ENCODE measurements around the gene CBL.

Gene CBL

DNA sequence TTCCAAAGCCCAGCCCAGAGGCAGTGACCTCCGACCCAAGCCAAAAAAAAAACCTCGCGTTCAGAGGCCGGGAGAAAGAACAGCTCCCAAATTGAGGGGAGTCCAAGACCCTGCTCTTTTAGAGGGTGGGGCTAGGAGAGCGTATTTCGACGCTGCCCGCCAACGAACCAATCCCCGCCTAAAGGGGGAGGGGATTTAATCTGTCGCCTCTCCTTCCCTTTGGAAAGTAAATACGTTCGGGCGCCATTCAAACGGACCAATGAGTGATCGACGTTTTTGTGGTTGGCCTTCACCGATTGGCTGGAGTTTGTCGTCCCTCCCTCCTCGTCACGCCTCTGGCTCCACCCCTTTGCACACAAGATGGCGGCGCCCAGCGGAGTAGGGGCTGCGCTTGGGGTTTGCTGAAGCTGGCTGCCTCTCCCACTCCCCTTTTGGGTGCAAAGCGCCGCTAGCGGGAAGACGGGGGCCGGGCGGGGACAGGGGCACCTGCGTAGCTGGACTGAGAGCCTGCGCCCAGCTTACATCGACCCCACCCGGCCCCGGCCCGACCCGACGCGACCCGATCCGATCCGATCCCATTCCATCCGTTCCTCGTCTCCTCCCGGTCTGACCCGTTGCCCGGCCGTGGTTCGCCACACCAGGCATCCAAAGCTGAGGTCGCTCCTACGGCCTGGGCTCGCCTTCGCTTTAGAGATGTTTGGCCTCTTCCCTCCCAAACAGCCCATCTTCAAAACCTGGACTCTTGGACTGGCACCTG, 128.2 kb downstream of the CBL start, which contains the start of gene RNF26:
TSS of gene RNF26 (plus strand) at position 354 of the 757 bp plus-strand sequence. CDS start 596 bp downstream, outside the sequence.
- peak; percentile 98 for DNase-seq (ENCODE audit: low spot score)

DNA sequence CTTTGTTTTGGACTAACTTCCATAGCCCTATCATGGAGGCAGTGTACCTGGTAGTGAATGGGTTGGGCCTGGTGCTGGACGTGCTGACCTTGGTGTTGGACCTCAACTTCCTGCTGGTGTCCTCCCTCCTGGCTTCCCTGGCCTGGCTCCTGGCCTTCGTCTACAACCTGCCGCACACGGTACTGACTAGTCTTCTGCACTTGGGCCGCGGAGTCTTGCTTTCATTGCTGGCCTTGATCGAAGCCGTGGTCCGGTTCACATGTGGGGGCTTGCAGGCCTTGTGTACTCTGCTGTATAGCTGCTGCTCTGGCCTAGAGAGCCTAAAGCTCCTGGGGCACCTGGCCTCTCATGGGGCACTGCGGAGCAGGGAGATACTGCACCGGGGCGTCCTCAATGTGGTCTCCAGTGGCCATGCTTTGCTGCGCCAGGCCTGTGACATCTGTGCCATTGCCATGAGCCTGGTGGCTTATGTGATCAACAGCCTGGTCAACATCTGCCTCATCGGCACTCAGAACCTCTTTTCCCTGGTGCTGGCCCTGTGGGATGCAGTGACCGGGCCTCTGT, 129.0 kb downstream of the CBL start:
- no peak for DNase-seq (ENCODE audit: low spot score)

DNA sequence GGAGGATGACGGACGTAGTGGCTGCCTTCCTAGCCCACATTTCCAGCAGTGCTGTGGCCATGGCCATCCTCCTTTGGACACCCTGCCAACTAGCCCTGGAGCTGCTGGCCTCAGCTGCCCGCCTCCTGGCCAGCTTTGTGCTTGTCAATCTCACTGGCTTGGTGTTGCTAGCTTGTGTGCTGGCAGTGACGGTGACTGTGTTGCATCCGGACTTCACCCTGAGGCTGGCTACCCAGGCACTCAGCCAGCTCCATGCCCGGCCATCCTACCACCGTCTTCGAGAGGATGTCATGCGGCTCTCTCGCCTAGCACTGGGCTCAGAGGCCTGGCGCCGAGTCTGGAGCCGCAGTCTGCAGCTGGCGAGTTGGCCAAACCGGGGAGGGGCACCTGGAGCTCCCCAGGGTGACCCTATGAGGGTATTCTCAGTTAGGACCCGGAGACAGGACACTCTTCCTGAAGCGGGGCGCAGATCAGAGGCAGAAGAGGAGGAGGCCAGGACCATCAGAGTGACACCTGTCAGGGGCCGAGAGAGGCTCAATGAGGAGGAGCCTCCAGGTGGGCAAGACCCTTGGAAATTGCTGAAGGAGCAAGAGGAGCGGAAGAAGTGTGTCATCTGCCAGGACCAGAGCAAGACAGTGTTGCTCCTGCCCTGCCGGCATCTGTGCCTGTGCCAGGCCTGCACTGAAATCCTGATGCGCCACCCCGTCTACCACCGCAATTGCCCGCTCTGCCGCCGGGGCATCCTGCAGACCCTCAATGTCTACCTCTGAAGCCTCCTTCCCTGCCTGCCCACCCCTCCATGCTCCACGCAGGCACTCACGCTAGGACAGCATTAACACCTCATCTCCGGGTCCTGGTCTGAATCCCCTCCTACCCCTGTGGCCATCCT, 129.8 kb downstream of the CBL start:
- DNase-seq (ENCODE audit: low spot score): no peak

DNA sequence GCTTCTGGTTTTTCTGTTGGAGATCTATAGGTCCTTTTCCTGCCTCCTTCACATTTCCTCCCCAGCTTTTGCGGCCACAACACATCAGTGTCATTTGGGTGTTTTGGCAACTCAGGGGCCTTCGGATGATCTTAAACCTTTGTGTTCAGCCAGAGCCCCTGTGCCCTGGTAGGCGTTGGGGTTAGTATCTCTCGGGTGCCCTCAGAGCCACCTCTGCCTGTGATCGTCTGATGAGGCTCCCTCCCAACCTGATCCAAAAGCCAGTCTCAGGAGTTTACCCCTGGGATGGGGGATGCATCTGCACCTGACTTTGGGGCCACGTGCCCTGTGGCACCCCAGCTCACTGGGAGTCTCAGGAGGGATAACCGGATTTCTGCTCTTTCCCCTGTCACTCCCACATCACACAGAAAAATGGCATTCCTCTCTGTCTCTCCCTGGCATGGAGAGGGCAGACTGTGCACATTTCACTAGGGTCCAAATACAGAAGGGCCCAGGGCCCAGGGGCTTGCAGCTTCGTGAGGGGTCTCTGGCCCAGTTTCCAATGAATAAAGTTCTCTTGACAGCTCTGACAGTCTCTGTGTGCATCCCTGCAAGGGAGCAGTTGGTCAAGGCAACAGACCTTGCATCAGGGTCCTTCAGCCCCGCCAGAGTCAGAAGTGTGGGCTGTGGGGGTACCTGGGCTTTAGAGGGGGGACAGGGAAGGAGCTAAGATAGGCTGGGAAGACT, 130.8 kb downstream of the CBL start:
- DNase-seq (ENCODE audit: low spot score): no peak

DNA sequence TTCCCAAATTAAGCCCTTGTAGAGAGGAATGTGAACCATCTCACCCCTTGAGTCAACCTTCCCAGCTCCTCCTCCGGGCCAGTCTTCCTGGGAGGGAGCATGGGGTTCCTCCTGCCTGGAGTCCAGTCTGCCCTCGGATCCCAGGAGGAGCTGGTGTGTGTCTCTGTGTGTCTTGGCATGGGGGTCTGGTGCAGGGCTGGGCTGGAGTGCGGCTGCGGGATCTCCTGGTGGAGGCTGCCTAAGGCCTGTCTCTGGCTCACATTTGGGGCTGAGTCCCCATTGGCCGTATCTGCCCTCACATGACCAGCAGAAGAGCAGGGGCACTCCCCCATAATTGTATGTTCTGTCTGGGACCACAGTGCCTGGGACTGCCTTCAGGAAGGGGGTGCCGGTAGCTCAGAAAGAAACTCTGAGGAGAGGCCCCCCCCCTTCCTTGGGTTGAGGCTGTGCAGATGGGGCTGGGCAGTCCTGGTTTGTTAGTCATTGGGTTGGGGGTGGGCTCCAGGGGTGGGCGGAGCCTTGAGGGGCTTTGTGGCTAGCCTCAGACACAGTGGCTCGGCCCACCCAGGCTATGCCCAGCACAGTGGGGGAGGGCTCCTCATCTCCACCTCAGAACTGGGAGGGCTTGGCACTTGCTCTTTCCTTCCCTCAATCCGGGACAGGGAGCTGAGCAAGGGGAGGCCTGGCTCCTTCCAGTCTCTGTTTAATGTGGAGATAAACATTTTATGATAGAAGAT, 131.6 kb downstream of the CBL start:
- no peak for DNase-seq (ENCODE audit: low spot score)

DNA sequence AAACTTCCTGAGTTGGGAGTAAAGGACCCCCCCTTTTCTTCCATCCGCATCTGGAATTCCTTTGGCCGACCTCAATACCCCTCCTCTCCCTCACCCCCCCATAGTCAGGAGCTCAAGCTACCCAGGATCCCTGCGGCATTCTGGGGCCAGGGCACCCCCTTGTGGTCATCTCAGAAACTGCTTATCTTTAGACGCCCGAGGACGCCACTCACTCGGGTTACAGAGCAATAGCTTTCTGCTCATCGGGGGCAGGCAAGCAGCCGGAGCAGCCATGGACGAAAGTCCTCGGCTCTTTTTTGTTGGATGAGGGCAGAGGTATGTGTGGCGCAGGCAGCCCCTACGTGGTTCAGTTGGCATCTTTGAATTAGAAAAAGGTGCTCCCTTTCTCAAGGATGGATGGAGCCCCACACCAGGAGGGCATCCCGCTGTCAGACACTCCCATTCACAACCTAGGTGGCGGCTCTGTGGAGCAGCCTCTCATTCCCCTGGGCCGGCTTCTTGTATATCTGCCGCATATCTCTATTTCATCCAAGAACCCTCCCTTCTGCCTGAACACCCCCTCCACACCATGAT, 132.3 kb downstream of the CBL start:
- peak; percentile 93 for DNase-seq (ENCODE audit: low spot score)

DNA sequence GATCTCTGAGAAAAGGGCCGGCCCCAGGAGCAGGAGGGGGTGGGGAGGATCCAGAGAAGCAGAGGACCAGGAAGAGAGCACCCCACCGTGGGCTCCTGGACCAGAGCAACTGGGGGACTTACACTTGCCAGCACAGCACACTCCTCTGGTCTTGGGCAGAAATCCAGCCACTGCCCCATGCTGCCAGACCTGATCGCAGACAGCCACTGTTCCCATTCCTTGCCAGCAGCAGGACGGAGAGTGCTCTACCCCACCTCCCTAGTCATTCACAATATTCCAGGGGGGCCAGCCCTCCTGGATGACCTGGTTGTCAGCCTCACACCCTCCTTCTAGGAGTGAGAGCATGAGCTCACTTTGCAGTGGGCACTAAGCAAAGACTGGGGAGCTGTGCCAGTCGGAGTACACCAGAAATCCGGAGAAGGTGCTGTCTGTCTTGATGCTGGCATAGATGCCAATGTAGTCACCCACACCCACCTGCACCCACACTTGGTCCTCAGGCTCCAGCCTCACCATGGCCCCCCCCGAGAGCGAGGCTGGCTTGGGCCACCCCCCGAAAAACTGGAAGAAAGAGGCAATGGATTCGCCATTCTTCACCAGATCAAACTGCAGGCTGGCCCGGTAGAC, 132.9 kb downstream of the CBL start:
- DNase-seq (ENCODE audit: low spot score): no peak

DNA sequence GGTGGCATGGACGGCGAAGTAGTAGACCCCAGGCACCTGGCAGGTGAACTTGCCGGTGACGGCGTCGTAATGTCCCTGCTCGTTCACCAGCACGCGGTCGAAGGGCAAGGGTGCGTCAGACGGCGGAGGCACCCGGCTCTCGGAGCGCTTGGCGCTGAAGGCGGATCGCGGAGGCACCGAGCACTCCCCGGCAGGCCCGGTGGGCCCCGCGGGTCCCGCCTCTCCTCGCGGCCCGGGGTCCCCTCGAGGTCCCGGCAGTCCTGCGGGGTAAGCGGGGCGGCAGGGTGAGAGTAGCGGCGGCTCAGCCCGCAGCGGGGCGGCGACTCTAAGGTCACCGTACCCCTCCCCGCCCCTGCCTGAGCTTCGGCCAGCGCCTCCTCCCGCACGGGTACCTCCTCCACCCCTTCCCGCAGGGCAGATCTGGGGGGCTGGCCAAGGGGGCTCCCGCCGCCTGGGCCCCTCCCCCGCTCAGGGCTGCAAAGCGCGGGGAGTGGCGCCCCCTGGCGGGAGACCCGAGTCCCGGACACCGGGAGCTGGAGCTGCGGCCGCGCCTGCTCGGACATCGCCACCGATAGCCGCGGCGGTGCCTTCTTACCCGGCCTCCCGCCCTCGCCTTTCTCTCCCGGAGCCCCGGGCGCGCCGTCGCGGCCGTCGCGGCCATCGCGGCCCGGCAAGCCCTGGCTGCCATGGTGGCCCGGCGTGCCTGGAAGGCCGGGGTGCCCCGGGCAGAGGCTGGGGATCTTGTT, 133.6 kb downstream of the CBL start:
- DNase-seq (ENCODE audit: low spot score): peak; percentile 88

DNA sequence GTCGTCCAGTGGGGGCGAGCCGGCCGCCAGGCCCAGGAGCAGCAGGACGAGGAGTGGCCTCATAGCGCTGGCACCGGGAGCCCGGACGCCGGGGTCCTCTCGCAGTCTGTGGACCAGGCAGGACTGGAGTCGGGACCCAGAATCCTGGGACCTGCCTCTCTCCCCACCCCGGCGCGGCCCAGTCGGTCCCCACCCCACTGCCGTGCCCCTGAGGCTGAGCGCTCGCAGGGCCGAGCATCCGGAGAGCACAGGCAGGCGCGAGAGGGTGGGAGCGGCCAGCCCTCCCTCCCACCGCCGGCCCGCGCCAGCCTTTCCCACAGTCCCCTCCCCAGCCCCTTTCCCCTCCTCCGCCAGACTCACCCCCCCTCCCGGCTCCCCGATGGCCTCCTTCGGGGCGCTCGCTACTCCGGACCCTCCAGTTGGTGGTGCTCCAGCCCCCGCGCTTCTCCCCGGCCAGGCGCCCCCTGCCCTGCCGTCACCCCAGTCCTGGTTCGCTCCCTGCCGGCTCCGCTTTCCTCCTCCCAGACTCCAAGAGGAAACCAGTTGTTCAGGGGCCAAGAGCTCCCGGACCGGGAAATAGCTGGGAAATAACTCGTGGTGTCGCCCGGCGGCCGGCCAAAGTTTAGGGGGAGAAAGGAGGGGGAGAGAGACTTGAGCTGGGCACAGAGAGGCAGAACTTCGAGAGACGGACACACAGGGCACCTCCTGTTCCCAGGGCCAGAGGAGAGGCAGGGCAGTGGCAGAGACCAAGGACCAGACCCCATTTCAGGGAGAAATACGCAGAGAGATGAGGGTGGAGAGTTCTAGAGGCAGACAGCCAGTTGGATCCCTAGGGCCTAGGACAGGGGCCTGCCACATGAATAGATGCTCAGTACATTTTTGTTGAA, 134.4 kb downstream of the CBL start, which contains the start of gene C1QTNF5:
TSS of gene C1QTNF5 (minus strand) at position 549 of the 887 bp plus-strand sequence. CDS start at position 63, 486 bp downstream.
- no peak for DNase-seq (ENCODE audit: low spot score)

DNA sequence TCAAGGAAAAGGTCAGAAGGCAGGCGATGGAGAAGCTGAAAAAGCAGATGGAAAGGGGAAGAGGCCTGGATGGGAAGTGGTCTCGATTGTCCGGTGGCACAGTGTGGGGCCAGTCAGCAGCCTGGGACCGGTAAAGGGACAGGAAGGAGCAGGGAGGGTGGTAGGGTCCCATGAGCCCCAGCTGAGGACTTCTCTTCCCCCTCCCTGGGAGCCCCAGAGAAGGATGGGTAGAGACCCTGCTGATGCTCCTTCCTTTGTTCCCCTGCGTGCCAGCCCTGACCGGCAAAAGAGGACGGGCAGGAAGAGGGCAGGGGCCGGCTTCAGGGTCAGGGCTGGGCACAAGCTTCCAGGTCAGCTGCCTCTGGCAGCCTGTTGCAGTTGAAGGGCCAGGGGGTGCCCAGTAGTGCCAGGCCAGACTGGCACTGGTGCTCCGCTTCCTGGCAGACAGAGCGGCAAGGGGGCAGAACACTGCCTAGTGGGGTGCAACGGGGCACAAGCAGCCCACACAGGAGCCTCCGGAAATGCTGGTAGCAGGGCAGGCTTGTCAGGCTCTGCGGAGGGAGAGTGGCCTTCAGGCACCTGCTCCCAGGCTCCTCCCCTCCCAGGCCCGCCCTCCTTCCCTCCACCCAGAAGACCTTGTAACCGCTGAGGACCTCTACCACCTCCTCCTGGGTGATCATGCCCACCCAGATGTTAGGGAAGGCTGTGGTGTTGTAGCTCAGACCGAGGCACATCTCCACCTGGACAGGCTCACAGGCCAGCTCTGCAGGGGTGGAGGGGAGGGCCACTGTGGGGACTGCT, 135.3 kb downstream of the CBL start:
- no peak for DNase-seq (ENCODE audit: low spot score)

DNA sequence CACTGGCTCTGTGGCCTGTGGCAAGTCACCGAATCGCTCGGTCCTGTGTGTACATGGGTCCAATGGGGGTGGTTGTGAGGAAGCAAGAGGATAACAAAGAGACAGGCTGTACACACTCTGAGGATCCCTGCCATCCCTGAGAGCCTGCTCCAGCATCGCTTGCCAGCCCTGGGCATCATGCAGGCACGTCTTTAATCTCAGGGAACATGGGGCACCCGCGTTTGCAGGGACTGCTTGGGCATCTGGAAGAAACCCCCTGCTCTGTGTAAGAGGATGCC, 135.8 kb downstream of the CBL start:
- DNase-seq (ENCODE audit: low spot score): no peak

DNA sequence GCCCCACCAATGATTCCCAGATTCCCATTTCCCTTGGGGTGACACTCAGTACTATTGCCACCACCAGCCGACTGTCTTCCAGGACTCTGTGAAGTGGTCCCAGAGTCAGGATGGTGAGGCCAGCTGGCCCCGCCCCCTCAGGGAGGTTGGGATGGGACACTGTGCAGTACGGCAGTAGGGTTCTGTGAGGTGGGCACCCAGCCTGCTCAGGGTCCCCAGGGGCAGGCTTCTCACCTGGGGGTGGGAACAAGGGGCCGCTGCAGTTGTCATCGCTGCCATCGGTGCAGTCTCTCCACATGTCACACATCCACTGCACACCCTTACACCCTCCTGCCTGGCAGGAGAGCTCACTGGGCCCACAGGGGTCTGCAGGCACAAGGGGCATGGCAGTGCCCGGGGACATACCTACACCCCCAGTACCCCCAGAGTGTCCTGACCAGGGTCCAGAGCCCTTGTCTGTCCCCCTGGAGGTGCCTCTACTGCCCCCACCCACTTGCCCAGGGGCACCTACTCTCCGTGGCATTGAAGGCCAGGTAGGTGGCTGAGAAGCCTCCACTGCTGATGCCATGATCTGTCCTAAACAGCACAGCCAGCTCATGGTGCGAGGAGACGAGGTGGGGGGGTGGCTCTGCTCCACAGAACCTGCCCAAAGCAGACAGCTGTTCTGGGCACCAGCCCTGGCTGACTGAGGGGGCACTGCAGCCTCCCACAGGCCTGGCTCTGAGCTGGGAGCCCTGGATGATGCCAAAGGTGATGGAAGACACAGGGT, 136.4 kb downstream of the CBL start:
- DNase-seq (ENCODE audit: low spot score): no peak

DNA sequence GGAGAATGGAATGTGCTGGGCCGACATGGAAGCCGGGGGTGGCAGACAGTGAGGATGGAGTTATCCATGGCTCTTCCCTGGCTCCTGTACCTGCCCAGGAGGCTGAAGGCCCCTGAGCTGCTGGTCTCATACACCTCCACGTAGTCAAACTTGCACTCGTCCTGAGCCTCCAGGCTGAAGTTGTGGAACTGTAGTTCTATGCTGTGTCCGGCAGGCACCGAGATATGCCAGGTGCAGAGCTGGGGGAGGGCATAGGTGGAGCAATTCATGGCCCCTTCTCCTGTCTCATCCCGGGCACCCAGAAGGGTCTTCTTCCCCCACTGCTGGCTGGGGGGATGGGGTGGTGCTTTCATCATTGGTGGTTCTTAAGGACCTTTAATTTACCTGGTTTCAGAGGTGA, 137.6 kb downstream of the CBL start:
- no peak for DNase-seq (ENCODE audit: low spot score)

DNA sequence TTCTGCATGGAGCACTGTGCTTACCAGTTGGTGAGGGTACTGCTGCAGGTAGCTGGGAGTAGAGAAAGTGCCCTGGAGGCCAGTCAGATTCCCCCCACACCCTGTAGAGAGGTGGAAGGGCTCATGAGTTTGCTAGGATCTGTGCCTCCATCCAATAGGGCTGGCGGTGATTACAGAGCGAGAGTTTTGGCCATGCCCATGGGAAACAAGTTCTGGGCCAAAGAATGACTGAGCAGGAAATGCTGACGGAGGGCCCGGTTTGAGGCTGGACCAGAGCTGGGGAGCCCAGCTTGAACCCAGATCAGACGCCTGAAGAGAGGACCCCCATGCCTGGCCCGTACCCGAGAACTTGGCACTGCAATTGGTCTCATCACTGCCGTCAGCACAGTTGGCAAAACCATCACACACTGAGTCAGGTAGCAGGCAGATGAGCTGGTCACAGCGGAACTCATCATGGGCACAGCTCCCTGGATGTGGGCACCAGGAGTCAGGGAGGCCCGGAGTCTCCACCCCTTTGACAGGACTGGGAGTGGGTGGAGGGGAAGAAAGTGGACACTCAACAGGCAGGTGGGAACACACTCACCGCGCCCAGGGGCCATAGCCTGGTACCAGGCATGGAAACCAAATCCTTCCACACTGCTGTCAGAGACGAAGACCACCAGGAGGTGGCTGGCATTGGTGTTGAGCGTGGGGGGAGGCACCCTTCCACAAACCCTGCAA, 138.3 kb downstream of the CBL start:
- no peak for DNase-seq (ENCODE audit: low spot score)

DNA sequence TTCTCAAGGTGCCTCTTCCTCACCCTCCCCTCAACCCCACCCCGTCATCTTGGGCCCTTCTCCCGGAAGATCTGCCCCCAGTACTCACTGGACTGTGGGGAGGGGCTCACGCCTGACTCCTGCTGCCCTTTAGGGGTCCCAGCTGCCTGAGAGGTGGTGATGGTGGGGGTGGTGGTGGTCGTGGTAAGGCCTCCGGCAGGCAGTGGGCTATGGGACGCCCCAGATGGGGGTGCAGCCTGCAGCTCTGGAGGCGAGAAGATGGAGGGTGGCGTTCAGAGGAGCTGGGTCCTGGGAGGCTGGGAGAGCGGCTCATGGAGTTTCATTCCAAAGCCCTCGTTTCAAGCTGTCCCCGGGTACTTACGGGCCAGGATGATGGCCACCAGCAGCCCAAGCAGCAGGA, 139.5 kb downstream of the CBL start:
- DNase-seq (ENCODE audit: low spot score): no peak

DNA sequence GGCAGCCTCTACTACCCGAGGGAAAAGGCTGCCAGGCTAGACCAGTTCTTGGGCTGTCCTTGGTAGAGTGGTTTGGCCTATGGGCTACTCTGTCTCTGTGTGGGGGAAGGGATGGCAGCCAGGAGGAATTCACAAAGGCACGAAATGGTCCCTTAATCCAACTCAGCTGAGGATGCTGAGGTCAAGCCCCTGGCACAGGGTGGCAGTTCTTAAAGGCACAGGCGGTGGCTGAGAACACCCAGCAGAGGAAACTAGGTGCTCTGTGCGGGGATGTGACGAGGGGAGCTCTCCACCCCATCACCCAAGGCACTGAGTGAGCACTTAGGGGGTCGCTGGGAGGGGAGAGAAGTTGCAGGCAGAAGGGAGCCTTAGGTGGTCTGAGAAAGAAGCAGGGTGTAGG, 140.5 kb downstream of the CBL start, which contains the start of gene MFRP:
TSS of gene MFRP (minus strand) at position 101 of the 400 bp plus-strand sequence. CDS start 192 bp downstream, outside the sequence.
- DNase-seq (ENCODE audit: low spot score): no peak

DNA sequence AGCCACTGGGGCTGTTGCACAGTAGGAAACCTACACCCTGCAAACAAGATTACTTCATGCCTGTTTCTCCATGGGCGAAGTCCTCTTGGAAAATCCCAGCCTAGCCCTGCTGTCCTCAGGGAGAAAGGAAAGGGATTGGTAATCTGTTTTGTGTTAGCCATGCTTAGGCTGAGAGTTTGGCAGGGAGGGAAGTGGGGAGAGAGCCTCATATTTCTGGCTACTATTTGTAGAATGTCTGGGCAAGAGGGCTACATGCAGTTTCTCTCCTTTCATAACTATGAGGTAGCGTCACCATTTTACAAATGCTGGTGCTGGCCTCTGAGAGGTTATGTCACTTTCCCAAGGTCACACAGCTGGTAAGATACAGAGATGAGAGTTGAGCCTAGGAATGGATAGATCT, 141.1 kb downstream of the CBL start:
- DNase-seq (ENCODE audit: low spot score): no peak

Data from HuH-7 (cell line).